Activated naive CD8-positive, alpha-beta T cell treated with anti-CD3 and anti-CD28 coated beads for 36 hours (primary cell): ENCODE results near the gene LRRTM4. TPM values are rescaled to one million over a fixed set of nuclear protein-coding genes. Genes with fewer than 3 reads are reported as not detected.
"Not testable (repeated sequence)": the region's sequence is repeated elsewhere in the genome, so short reads cannot be mapped to it uniquely, and the experiment has no call there.

Experiments used
- DNase-seq: peaks from one replicate; pipeline ENCODE4 v3.0.0; 2021
- H3K27ac Mint-ChIP-seq: one replicate; pipeline ENCODE4 v1.8.0; 2022; ENCODE audit warnings: mild to moderate bottlenecking, moderate library complexity, mixed read lengths
- H3K27me3 Mint-ChIP-seq: one replicate; pipeline ENCODE4 v1.8.0; 2022; ENCODE audit warnings: mild to moderate bottlenecking, mixed read lengths
- H3K36me3 Mint-ChIP-seq: one replicate; pipeline ENCODE4 v1.8.0; 2021; ENCODE audit warnings: mild to moderate bottlenecking, mixed read lengths
- H3K4me1 Mint-ChIP-seq: one replicate; pipeline ENCODE4 v1.8.0; 2021; ENCODE audit warnings: mixed read lengths
- H3K4me3 Mint-ChIP-seq: one replicate; pipeline ENCODE4 v1.8.0; 2022; ENCODE audit warnings: mild to moderate bottlenecking, moderate library complexity, mixed read lengths
- H3K9me3 Mint-ChIP-seq: one replicate; pipeline ENCODE4 v1.8.0; 2022; ENCODE audit warnings: mixed read lengths
- total RNA-seq, 2 experiments: library from RNA; stranded (reverse); gene quantifications; one replicate each; pipeline ENCODE4 v1.2.3, GENCODE V29; 2021

LRRTM4 gene
- total RNA-seq, 2 experiments from 2014 or later, result not detected

- Mint-ChIP-seq H3K27me3 (no peaks in the 10 kb centered on the region), H3K4me3 (no peak overlapping the region), H3K4me1 (no peaks in the 10 kb centered on the region), H3K9me3 (peaks cover 3% of the 10 kb centered on the region), H3K27ac (no peak overlapping the region), H3K36me3 (no peaks in the 10 kb centered on the region)
- DNase-seq, result no peak
These were observed 673.1 kb downstream of the LRRTM4 start for GRCh38 chr2:76849086-76849485.

GRCh38 chr2:76839826-76840225 is 682.4 kb downstream of the LRRTM4 start:
- H3K9me3 Mint-ChIP-seq, result peaks cover 2% of the 10 kb centered on the region
- H3K4me3 Mint-ChIP-seq, result no peak overlapping the region
- H3K4me1 Mint-ChIP-seq, result no peaks in the 10 kb centered on the region
- H3K27ac Mint-ChIP-seq, result no peak overlapping the region
- DNase-seq, result no peak
- H3K36me3 Mint-ChIP-seq, result no peaks in the 10 kb centered on the region
- H3K27me3 Mint-ChIP-seq, result no peaks in the 10 kb centered on the region

- H3K9me3 Mint-ChIP-seq, result peaks cover 6% of the 10 kb centered on the region
- H3K27me3 Mint-ChIP-seq, result no peaks in the 10 kb centered on the region
- DNase-seq, result no peak
- no peak overlapping the region for H3K4me3 Mint-ChIP-seq
- no peaks in the 10 kb centered on the region for H3K4me1 Mint-ChIP-seq
- H3K27ac Mint-ChIP-seq, result no peak overlapping the region
- no peaks in the 10 kb centered on the region for H3K36me3 Mint-ChIP-seq
These were observed 692.6 kb downstream of the LRRTM4 start for GRCh38 chr2:76829374-76830234.

DNA sequence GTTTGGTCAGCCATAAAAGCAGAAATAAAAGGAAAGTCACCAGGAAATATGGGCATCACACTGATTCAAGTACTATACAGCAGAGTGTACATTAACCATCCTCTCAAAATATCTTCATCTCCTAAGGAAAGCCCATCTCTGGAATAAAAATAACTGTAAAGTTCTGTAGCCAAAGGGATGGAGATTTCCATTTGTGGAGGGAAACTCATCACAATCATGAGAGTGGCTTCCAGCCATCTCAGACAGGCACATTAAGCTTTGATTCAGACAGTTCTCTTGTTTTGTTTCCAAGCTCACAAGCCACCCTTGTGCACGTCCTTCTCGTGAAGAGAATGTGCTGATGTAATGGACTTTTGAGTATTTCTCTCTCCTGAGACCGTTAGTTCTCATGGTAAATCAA is 695.5 kb downstream of the LRRTM4 start:
- no peak overlapping the region for H3K27ac Mint-ChIP-seq
- no peaks in the 10 kb centered on the region for H3K36me3 Mint-ChIP-seq
- no peaks in the 10 kb centered on the region for H3K27me3 Mint-ChIP-seq
- no peak for DNase-seq
- H3K9me3 Mint-ChIP-seq, result peaks cover 6% of the 10 kb centered on the region
- no peak overlapping the region for H3K4me3 Mint-ChIP-seq
- no peaks in the 10 kb centered on the region for H3K4me1 Mint-ChIP-seq

GRCh38 chr2:76825140-76825970 is 696.8 kb downstream of the LRRTM4 start:
- Mint-ChIP-seq H3K27ac (no peak overlapping the region), H3K36me3 (no peaks in the 10 kb centered on the region), H3K27me3 (no peaks in the 10 kb centered on the region), H3K9me3 (peaks cover 4% of the 10 kb centered on the region), H3K4me1 (no peaks in the 10 kb centered on the region), H3K4me3 (no peak overlapping the region)
- no peak for DNase-seq

GRCh38 chr2:76821731-76822130 is 700.4 kb downstream of the LRRTM4 start:
- no peak for DNase-seq
- Mint-ChIP-seq H3K27me3 (no peaks in the 10 kb centered on the region), H3K27ac (no peak overlapping the region), H3K4me3 (no peak overlapping the region), H3K9me3 (peaks cover 8% of the 10 kb centered on the region), H3K36me3 (no peaks in the 10 kb centered on the region), H3K4me1 (no peaks in the 10 kb centered on the region)

DNA sequence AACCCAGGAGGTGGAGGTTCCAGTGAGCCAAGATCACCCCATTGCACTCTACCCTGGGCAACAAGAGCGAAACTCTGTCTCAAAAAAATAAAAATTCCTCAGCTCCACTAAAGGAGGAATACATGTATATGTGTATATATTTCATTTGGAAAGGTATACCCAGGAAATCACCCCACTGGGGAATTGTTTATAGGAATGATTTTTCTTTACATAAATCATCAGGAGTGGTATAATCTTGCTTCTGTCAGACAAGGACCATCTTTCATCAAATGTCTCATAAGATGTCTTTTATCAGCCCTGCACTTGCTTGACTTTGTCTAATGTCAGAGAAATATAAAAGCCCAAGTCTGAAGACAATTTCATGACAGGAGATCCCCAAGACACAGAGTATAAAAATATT is 709.1 kb downstream of the LRRTM4 start:
- Mint-ChIP-seq H3K4me3 (no peak overlapping the region), H3K4me1 (no peaks in the 10 kb centered on the region), H3K36me3 (no peaks in the 10 kb centered on the region), H3K27me3 (no peaks in the 10 kb centered on the region), H3K27ac (no peak overlapping the region), H3K9me3 (no peaks in the 10 kb centered on the region)
- DNase-seq, result no peak

GRCh38 chr2:76812156-76812555 is 710.0 kb downstream of the LRRTM4 start:
- no peaks in the 10 kb centered on the region for H3K36me3 Mint-ChIP-seq
- peaks cover 3% of the 10 kb centered on the region for H3K9me3 Mint-ChIP-seq
- no peak for DNase-seq
- H3K4me3 Mint-ChIP-seq, result no peak overlapping the region
- no peak overlapping the region for H3K27ac Mint-ChIP-seq
- H3K4me1 Mint-ChIP-seq, result no peaks in the 10 kb centered on the region
- H3K27me3 Mint-ChIP-seq, result no peaks in the 10 kb centered on the region

DNA sequence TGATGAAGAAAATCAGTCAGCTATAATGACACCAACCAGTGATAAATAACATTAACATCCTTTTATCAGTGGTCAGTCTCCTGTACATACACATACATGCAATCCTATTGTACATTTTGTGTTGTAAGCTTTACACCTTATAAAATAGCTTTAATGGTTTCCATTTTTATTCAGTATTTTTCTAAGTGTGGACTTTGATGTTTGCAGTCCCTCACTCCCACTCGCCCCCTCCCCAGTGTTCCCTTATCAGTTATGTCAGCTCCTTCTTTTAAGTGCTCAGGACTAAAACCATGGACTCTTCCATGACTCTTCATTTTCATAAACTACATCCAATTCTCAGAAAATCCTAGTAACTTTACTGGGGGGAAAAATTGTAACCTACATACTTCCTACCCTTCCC is 713.0 kb downstream of the LRRTM4 start:
- Mint-ChIP-seq H3K4me3 (no peak overlapping the region), H3K4me1 (no peaks in the 10 kb centered on the region), H3K27ac (no peak overlapping the region), H3K9me3 (peaks cover 3% of the 10 kb centered on the region), H3K36me3 (no peaks in the 10 kb centered on the region), H3K27me3 (no peaks in the 10 kb centered on the region)
- DNase-seq, result no peak

DNA sequence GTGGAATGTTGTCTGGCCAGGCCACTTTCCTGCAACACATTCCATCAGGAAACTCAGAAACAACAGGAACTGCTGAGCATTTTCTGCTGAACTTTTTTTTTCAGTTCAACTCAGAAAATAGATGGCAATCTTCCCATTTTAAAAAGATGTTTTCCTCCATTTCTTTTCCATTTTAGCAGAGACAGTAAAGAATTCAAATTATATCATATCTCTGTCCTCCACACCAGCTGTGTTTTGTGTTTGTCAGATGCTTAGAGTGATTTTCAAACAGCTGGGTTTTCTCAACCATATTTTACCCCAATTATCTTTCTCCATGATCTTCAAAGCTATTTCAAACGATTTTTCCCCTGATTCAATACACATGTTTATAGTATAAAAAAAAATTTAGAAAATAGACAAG is 713.4 kb downstream of the LRRTM4 start:
- no peak overlapping the region for H3K4me3 Mint-ChIP-seq
- H3K27me3 Mint-ChIP-seq, result no peaks in the 10 kb centered on the region
- H3K36me3 Mint-ChIP-seq, result no peaks in the 10 kb centered on the region
- no peak for DNase-seq
- peaks cover 3% of the 10 kb centered on the region for H3K9me3 Mint-ChIP-seq
- no peak overlapping the region for H3K27ac Mint-ChIP-seq
- H3K4me1 Mint-ChIP-seq, result no peaks in the 10 kb centered on the region

DNA sequence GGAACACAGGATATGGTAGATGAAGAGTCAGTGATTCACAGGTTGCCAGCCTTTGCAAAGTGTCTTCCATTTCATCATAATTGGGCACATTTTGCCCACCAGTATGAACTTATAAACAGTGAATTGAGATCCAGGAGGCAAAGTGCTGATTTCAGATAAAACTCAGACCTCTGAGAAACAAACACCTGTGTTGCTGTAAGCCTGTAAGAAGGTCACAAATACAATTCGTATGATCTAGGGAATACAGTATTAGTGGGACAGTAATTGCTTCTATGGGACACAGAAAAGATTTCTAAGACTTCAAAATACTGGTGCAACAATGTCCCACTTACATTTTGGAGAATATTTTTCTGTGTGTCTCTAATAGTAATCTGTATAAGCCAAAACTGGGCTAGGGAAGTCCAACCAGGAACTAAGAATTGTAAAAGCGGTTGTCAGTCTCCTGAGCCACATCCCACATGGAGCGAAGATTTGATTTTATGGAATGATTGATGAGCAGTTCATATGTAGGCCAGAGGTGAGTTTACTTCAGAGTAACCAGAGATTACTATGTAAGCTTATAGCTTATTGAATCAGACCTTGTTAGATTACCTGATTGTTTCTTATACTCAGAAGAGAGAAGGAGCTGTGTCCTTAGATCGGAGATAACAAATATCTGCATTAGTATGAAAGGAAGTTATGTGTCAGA is 728.4 kb downstream of the LRRTM4 start:
- Mint-ChIP-seq H3K9me3 (peaks cover 11% of the 10 kb centered on the region), H3K4me3 (no peak overlapping the region), H3K36me3 (no peaks in the 10 kb centered on the region), H3K27ac (no peak overlapping the region), H3K4me1 (no peaks in the 10 kb centered on the region), H3K27me3 (no peaks in the 10 kb centered on the region)
- no peak for DNase-seq

DNA sequence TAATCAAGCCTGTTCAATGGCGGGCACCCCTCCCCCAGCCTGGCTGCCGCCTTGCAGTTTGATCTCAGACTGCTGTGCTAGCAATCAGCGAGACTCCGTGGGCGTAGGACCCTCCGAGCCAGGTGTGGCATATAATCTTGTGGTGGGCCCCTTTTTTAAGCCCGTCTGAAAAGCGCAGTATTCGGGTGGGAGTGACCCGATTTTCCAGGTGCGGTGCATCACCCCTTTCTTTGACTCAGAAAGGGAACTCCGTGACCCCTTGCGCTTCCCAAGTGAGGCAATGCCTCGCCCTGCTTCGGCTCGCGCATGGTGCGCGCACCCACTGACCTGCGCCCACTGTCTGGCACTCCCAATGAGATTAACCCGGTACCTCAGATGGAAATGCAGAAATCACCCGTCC is 740.9 kb downstream of the LRRTM4 start:
- not testable (repeated sequence) for H3K36me3 Mint-ChIP-seq, H3K4me3 Mint-ChIP-seq, H3K9me3 Mint-ChIP-seq, DNase-seq, H3K27me3 Mint-ChIP-seq, H3K4me1 Mint-ChIP-seq, H3K27ac Mint-ChIP-seq

- Mint-ChIP-seq H3K27ac (no peak overlapping the region), H3K9me3 (peaks cover 4% of the 10 kb centered on the region), H3K4me3 (no peak overlapping the region), H3K36me3 (no peaks in the 10 kb centered on the region), H3K4me1 (no peaks in the 10 kb centered on the region), H3K27me3 (no peaks in the 10 kb centered on the region)
- DNase-seq, result no peak
These were observed 758.9 kb downstream of the LRRTM4 start for GRCh38 chr2:76763276-76763675.

GRCh38 chr2:76760367-76760704 is 761.8 kb downstream of the LRRTM4 start:
- H3K27me3 Mint-ChIP-seq, result no peaks in the 10 kb centered on the region
- no peaks in the 10 kb centered on the region for H3K36me3 Mint-ChIP-seq
- no peak overlapping the region for H3K27ac Mint-ChIP-seq
- no peak for DNase-seq
- H3K4me3 Mint-ChIP-seq, result no peak overlapping the region
- H3K4me1 Mint-ChIP-seq, result no peaks in the 10 kb centered on the region
- no peaks in the 10 kb centered on the region for H3K9me3 Mint-ChIP-seq

GRCh38 chr2:76759634-76760366 is 762.4 kb downstream of the LRRTM4 start:
- DNase-seq, result no peak
- Mint-ChIP-seq H3K4me1 (no peaks in the 10 kb centered on the region), H3K9me3 (no peaks in the 10 kb centered on the region), H3K36me3 (no peaks in the 10 kb centered on the region), H3K27ac (no peak overlapping the region), H3K27me3 (no peaks in the 10 kb centered on the region), H3K4me3 (no peak overlapping the region)
